Measurements from ENCODE around the gene FOXA3.

FOXA3 gene

DNA sequence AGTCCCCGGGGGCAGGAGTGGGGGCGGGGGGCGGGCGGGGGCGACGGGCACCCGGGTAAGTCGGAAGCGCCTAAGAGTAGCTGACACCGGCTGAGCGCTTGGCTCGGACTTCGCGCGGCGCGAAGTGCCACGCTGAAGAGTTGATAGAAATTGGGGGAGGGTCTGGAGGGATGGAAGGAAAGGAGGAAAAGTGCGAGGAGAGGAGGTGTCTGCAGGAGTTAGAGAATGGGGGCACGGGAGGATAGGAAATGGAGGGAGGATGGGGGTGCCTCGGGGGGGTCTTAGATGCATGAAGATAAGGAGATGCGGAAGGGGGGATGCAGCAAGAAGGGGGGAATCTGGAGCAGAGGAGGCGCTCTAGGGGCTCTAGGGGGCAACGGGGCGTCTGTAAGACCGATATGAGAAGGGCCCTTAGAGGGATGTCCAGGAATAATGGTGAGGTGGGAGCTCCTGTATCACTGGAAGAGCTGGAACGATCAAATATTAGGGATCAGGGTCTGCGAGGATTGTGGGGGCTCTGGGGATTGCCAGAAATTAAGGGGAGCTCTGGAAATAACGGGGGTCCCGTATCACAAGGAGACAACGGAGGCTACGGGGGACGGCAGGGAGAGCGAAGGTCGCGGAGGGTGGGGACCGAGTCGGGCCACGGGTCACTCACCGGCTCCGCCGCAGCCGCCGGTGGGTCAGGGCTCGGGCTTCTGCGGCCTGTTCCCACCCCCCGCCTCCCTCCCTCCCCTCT is 38.0 kb downstream of the FOXA3 start, which contains the start of gene MYPOP (continued):
- TF ChIP-seq, protein P1, sequence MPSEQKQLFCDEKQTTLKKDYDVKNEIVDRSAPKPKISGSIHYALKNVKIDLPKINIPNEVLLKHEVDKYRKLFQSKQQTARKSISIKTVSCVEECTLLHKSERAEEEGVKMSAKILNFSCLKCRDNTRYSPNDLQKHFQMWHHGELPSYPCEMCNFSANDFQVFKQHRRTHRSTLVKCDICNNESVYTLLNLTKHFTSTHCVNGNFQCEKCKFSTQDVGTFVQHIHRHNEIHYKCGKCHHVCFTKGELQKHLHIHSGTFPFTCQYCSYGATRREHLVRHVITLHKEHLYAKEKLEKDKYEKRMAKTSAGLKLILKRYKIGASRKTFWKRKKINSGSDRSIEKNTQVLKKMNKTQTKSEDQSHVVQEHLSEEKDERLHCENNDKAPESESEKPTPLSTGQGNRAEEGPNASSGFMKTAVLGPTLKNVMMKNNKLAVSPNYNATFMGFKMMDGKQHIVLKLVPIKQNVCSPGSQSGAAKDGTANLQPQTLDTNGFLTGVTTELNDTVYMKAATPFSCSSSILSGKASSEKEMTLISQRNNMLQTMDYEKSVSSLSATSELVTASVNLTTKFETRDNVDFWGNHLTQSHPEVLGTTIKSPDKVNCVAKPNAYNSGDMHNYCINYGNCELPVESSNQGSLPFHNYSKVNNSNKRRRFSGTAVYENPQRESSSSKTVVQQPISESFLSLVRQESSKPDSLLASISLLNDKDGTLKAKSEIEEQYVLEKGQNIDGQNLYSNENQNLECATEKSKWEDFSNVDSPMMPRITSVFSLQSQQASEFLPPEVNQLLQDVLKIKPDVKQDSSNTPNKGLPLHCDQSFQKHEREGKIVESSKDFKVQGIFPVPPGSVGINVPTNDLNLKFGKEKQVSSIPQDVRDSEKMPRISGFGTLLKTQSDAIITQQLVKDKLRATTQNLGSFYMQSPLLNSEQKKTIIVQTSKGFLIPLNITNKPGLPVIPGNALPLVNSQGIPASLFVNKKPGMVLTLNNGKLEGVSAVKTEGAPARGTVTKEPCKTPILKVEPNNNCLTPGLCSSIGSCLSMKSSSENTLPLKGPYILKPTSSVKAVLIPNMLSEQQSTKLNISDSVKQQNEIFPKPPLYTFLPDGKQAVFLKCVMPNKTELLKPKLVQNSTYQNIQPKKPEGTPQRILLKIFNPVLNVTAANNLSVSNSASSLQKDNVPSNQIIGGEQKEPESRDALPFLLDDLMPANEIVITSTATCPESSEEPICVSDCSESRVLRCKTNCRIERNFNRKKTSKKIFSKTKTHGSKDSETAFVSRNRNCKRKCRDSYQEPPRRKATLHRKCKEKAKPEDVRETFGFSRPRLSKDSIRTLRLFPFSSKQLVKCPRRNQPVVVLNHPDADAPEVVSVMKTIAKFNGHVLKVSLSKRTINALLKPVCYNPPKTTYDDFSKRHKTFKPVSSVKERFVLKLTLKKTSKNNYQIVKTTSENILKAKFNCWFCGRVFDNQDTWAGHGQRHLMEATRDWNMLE (tag by site-specific recombination; conservative IDR thresholded peaks at IDR 0.05; ENCODE audit: low read depth), result no peak
- TF ChIP-seq ZNF138 (tag by site-specific recombination; IDR thresholded peaks at IDR 0.05; ENCODE audit: borderline replicate concordance) (no peak), KLF1 (tag by site-specific recombination; IDR thresholded peaks at IDR 0.05) (no peak), TCF7L2 (IDR thresholded peaks at IDR 0.05; ENCODE audit: borderline replicate concordance, low read depth, low read length) (no peak), ZNF24 (tag by site-specific recombination; IDR thresholded peaks at IDR 0.05) (no peak), ZNF776 (tag by site-specific recombination; IDR thresholded peaks at IDR 0.05; ENCODE audit: borderline replicate concordance) (no peak), ZNF792 (tag by site-specific recombination; IDR thresholded peaks at IDR 0.05) (no peak), YY2 (tag by site-specific recombination; IDR thresholded peaks at IDR 0.05) (no peak), ZIC2 (tag by site-specific recombination; IDR thresholded peaks at IDR 0.05) (no peak), ZNF624 (tag by site-specific recombination; IDR thresholded peaks at IDR 0.05) (no peak), ZNF560 (tag by site-specific recombination; IDR thresholded peaks at IDR 0.05; ENCODE audit: borderline replicate concordance) (no peak), ZNF514 (tag by site-specific recombination; IDR thresholded peaks at IDR 0.05) (no peak), ZBTB48 (tag by site-specific recombination; IDR thresholded peaks at IDR 0.05) (peak; percentile 92), ZNF610 (tag by site-specific recombination; IDR thresholded peaks at IDR 0.05; ENCODE audit: borderline replicate concordance) (no peak)
- TF ChIP-seq, protein P2, sequence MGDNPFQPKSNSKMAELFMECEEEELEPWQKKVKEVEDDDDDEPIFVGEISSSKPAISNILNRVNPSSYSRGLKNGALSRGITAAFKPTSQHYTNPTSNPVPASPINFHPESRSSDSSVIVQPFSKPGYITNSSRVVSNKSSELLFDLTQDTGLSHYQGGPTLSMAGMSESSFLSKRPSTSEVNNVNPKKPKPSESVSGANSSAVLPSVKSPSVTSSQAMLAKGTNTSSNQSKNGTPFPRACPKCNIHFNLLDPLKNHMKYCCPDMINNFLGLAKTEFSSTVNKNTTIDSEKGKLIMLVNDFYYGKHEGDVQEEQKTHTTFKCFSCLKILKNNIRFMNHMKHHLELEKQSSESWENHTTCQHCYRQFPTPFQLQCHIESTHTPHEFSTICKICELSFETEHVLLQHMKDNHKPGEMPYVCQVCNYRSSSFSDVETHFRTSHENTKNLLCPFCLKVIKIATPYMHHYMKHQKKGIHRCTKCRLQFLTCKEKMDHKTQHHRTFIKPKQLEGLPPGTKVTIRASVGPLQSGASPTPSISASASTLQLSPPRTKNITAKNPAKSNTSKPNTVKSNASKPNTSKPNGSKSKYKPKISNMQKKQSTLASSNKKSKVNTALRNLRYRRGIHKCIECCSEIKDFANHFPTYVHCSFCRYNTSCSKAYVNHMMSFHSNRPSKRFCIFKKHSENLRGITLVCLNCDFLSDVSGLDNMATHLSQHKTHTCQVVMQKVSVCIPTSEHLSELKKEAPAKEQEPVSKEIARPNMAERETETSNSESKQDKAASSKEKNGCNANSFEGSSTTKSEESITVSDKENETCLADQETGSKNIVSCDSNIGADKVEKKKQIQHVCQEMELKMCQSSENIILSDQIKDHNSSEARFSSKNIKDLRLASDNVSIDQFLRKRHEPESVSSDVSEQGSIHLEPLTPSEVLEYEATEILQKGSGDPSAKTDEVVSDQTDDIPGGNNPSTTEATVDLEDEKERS (tag by site-specific recombination; IDR thresholded peaks at IDR 0.05), result no peak
- TF ChIP-seq, protein P3, sequence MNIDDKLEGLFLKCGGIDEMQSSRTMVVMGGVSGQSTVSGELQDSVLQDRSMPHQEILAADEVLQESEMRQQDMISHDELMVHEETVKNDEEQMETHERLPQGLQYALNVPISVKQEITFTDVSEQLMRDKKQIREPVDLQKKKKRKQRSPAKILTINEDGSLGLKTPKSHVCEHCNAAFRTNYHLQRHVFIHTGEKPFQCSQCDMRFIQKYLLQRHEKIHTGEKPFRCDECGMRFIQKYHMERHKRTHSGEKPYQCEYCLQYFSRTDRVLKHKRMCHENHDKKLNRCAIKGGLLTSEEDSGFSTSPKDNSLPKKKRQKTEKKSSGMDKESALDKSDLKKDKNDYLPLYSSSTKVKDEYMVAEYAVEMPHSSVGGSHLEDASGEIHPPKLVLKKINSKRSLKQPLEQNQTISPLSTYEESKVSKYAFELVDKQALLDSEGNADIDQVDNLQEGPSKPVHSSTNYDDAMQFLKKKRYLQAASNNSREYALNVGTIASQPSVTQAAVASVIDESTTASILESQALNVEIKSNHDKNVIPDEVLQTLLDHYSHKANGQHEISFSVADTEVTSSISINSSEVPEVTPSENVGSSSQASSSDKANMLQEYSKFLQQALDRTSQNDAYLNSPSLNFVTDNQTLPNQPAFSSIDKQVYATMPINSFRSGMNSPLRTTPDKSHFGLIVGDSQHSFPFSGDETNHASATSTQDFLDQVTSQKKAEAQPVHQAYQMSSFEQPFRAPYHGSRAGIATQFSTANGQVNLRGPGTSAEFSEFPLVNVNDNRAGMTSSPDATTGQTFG (tag by site-specific recombination; IDR thresholded peaks at IDR 0.05; ENCODE audit: borderline replicate concordance), result no peak
- TF ChIP-seq, protein P4, sequence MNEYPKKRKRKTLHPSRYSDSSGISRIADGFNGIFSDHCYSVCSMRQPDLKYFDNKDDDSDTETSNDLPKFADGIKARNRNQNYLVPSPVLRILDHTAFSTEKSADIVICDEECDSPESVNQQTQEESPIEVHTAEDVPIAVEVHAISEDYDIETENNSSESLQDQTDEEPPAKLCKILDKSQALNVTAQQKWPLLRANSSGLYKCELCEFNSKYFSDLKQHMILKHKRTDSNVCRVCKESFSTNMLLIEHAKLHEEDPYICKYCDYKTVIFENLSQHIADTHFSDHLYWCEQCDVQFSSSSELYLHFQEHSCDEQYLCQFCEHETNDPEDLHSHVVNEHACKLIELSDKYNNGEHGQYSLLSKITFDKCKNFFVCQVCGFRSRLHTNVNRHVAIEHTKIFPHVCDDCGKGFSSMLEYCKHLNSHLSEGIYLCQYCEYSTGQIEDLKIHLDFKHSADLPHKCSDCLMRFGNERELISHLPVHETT (tag by site-specific recombination; IDR thresholded peaks at IDR 0.05), result no peak
- TF ChIP-seq, protein P5, sequence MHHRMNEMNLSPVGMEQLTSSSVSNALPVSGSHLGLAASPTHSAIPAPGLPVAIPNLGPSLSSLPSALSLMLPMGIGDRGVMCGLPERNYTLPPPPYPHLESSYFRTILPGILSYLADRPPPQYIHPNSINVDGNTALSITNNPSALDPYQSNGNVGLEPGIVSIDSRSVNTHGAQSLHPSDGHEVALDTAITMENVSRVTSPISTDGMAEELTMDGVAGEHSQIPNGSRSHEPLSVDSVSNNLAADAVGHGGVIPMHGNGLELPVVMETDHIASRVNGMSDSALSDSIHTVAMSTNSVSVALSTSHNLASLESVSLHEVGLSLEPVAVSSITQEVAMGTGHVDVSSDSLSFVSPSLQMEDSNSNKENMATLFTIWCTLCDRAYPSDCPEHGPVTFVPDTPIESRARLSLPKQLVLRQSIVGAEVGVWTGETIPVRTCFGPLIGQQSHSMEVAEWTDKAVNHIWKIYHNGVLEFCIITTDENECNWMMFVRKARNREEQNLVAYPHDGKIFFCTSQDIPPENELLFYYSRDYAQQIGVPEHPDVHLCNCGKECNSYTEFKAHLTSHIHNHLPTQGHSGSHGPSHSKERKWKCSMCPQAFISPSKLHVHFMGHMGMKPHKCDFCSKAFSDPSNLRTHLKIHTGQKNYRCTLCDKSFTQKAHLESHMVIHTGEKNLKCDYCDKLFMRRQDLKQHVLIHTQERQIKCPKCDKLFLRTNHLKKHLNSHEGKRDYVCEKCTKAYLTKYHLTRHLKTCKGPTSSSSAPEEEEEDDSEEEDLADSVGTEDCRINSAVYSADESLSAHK (tag by site-specific recombination; IDR thresholded peaks at IDR 0.05), result no peak

All from HEK293 (cell line).